NCI-H2171 treated with DMSO at 0.1 percent for 48 hours (cell line): Measurements from ENCODE around the gene HECW1.

Experiments used
- DNase-seq: peaks from one replicate; lab custom pipeline; 2025; lab: John Stamatoyannopoulos, UW

Gene HECW1

DNA sequence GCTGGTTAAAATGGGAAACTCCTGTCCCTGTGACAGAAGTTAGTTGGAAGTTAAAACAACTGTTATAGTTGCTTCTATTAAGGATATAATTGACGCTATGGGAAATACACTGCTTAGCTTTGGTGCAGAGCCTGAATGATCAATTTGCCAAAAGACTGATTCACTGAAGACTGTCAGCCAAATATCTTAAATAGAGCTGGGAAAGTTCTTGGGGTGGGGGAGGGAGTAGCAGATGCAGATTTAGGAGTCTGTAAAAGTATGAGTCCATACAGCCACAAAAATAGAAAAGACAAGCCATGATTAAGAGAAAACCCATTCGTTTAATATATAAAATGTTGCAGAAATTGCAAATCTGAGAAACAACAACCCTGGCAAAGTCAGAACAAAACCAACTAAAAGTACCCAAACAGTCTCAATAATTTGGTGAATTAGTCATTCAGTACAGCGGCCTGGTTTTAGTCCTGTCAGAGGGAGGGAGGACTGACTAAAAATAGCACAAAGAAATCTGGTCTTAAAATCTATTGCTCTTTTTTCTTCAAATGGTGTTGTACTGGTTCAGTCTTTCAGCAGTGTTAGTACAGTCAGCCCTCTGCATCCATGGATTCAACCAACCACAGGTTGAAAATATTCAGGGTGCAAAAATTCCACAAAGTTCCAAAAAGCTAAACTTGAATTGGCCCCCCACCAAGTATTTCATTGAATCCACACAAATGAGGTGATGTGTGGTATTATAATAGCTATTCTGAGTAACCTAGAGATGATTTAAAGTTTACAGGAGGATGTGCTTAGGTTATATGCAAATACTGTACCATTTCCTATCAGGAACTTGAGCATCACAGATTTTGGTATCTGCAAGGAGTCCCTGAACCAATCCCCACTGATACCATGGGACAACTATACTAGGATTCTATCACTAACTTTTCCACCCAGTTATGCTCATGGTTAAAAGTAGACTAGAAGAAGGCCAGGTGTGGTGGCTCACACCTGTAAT, 500.4 kb downstream of the HECW1 start:
- no peak for DNase-seq
